Urothelium cell line (cell line): Measurements from ENCODE around the gene HOXA3.

Source experiments
- DNase-seq: peaks from one replicate; pipeline ENCODE4 v3.0.0; 2011; ENCODE audit warnings: low spot score, mixed read lengths
- FAIRE-seq: peaks from 2 replicates; lab custom pipeline; 2011; peaks lifted over from hg19 to GRCh38; lab: Jason Lieb, UNC

Gene HOXA3

GRCh38 chr7:27189997-27190748 is 37.8 kb upstream of the HOXA3 start:
- no peak for FAIRE-seq
- no peak for DNase-seq

- DNase-seq (no peak), FAIRE-seq (no peak)
Observed at GRCh38 chr7:27189295-27189996, 37.1 kb upstream of the HOXA3 start.

DNA sequence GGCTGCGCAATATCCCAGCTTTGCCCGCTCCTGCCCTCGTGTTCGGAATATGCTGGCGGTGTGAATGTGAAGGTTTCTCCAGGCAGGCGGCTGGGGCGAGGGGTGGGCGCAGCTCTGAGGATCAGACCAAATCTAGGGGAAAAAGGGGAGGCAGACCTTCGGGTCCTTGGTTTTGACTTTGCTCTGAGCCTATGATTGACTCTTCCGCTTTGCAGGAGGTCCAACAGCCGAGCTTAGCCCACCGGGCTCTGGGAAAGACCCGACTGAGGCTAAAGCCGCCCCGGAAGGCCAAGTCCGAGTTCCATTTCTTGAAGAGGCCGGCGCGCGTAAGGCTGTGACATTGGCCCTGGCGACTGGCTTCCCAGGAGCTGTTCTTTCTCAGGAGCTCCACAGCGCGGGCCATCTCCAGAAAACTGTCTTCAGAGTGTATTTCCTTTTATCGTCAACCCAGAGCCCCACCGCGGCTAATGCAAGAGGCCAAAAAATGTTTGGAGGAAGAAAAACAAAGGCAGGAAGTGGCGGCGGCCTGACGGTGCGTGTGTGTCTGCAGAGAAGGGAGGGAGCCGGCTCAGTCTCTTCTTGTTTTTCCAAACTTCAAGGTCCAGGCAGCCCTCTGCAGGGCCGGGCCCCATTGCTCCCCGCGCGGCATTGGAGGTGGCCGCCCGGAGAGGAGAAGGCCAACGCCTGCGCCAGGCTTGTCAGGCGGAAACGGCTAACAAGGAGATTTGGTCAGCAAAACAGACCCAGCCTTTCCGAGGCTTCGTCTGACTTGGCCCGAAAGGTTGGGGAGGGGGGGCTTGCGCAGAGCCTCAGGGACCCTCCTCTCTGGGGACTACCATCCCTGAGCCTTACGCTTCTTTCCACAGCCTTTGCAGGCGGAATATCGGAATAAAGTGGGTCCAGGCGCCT is 36.3 kb upstream of the HOXA3 start:
- no peak for DNase-seq
- FAIRE-seq: no peak

- no peak for DNase-seq
- FAIRE-seq: no peak
Observed at GRCh38 chr7:27187475-27188385, 35.3 kb upstream of the HOXA3 start.

- FAIRE-seq (no peak), DNase-seq (no peak)
Observed at GRCh38 chr7:27186668-27187474, 34.5 kb upstream of the HOXA3 start.

- peak; percentile 9 for FAIRE-seq
- no peak for DNase-seq
Observed at GRCh38 chr7:27185854-27186667, 33.7 kb upstream of the HOXA3 start.

- FAIRE-seq (no peak), DNase-seq (peak; percentile 83)
Observed at GRCh38 chr7:27185013-27185853, 32.9 kb upstream of the HOXA3 start, which contains the start of gene HOXA11. Gene HOXA11 (minus strand): TSS chr7:27185232. CDS start chr7:27185144, 88 bp downstream.

- DNase-seq (peak; percentile 70), FAIRE-seq (peak; percentile 93)
Observed at GRCh38 chr7:27184337-27185012, 32.1 kb upstream of the HOXA3 start.

DNA sequence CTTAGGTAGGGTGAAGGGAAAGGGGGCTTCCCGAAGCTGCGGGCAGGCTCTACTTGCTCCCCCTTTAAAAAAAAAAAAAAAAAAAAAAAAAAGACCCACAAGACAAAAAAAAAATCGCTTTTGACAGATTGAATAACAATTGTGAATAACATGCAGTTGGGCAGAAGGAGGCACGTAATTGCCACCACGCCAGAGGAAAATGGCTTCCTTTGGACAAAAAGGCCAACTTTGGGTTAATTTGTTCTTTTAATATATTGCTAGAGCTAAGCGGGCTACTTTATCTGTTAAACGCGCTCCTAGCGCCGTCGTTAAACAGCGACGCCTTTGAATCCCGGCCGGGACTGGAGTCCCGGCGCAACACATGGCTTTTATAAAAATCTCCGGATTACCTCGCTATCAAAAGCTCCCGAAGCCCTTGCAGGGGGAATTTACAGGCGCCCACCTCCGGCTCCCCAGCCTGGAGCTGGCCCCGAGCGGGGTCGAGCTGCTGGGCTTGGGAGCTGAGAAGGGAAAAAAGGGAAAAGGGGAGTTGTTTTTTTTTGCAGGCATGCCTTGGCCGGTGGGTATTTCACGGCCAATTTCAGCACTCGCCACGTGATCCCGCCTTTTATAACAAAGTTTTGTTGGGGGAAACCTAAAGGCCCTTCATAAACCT is 31.4 kb upstream of the HOXA3 start:
- FAIRE-seq (no peak), DNase-seq (peak; percentile 70)

- DNase-seq: peak; percentile 37
- FAIRE-seq: no peak
Observed at GRCh38 chr7:27182861-27183681, 30.7 kb upstream of the HOXA3 start.

GRCh38 chr7:27182285-27182841 is 30.0 kb upstream of the HOXA3 start:
- DNase-seq (no peak), FAIRE-seq (no peak)

DNA sequence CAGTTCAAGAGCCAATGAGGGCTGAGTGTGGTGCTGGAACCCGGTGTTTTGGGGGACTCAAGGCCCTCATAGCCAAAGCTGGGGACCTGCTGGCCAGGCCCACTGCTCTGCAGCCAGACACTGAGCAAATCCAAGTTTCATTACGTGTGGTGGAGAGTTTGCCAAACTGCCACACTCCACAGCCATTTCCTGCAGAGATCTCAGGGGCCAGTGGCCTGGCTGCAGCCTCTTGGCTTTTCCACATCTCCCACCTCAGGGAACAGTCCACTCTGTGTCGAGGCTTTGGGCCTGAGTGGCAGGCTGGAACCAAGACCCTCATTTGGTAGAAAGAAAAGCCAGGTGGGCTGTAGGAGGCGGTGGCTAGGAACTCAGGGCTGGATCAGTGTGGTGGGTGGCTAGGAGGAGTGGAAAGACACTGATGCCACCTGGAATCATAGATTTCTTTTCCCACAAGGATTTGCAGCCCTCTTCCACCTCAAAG is 29.5 kb upstream of the HOXA3 start:
- no peak for DNase-seq
- no peak for FAIRE-seq

DNA sequence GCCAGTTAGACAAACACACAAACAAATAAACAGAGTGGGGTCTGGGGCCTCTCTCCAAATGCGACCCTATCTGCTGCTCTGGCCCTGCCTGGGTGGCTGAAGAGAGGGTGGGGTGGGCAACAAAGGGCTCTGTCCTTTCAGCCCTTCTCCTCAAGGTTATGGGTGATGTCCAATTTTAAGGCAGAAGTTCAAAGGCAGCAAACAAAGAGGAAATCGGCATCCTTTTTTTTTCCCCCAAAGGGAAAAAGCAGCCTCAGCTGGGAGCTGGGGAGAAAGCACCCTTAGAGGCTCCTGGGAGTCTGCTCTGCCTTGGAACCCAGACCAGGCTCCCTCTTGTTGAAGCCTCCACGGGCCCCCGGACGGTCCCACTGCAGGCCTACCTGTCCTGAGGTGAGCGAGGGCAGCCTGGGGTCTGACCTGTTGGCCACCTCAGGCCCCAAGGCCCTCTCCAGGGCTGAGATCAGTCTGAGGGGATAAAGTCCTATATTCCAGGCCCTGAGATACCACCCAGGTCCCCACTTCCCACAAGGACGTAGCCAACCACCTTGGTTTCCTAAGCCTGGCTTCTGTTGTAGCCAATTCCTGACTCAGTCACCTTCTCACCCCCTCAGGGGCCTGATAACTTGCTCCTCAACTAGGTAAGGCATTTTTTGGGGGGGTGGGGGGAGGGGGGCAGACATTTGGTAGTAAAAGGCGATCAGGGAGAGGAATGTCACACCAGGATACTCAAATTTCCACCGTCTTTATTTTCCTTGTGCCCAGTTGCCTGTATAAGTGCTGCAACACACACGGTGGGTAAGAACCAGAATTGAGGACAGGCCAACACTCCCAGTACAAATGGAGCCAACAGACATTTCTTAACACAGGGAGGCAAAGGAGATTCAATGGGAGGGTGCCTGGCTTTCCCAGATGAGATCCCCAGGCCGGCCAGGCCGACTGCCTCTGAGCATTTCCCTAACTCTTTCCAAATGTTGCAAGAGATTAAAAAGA is 28.3 kb upstream of the HOXA3 start:
- DNase-seq (no peak), FAIRE-seq (no peak)
